ENCODE results near the gene ARGLU1. TPM values are rescaled to one million over a fixed set of nuclear protein-coding genes. Genes with fewer than 3 reads are reported as not detected.

The ARGLU1 gene
- total and polyA plus RNA-seq, 2 experiments from 2014 or later, result 108 to 166 TPM

DNA sequence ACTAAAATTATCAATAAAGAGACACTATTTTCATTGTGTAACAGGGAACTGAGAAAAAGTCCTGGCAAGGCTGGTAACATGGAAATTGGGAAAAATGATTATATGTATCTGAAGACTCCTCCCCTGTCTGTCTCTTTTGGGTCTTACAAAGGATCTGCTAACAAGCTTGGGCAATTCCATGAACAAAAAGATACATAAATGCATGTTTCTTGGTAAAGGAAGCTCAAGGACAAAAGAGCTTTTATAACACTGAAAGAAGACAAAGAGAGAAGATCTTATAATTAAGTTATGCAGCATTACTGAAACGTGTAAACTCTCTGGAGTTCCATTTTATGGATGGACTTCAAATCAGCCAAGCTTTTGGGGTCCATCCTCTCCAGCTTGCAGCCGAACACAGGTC lies 61.7 kb downstream of the ARGLU1 start:
- no peaks in the 10 kb centered on the region for H3K27me3 Mint-ChIP-seq (ENCODE audit: insufficient read depth, low read depth, poor library complexity)
- no peaks in the 10 kb centered on the region for H3K36me3 ChIP-seq (ENCODE audit: insufficient read depth)
- no peaks in the 10 kb centered on the region for H3F3A ChIP-seq (replicated peaks; ENCODE audit: low read depth)
- no peak overlapping the region for H3K27ac ChIP-seq (ENCODE audit: low read depth)
- peaks cover 14% of the 10 kb centered on the region for H3K4me1 Mint-ChIP-seq
- H3K4me2 ChIP-seq, result no peak overlapping the region
- ATAC-seq, result no peak
- no peak overlapping the region for H3K27ac Mint-ChIP-seq
- no peak for DNase-seq (ENCODE audit: low spot score)
- TF ChIP-seq STAT1 (IDR thresholded peaks at IDR 0.05; ENCODE audit: unreplicated experiment), result no peak
- TF ChIP-seq, protein P1, sequence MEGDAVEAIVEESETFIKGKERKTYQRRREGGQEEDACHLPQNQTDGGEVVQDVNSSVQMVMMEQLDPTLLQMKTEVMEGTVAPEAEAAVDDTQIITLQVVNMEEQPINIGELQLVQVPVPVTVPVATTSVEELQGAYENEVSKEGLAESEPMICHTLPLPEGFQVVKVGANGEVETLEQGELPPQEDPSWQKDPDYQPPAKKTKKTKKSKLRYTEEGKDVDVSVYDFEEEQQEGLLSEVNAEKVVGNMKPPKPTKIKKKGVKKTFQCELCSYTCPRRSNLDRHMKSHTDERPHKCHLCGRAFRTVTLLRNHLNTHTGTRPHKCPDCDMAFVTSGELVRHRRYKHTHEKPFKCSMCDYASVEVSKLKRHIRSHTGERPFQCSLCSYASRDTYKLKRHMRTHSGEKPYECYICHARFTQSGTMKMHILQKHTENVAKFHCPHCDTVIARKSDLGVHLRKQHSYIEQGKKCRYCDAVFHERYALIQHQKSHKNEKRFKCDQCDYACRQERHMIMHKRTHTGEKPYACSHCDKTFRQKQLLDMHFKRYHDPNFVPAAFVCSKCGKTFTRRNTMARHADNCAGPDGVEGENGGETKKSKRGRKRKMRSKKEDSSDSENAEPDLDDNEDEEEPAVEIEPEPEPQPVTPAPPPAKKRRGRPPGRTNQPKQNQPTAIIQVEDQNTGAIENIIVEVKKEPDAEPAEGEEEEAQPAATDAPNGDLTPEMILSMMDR (conservative IDR thresholded peaks at IDR 0.05; ENCODE audit: low read depth in 2 of 2), result no peak
- TF ChIP-seq EZH2 (IDR thresholded peaks at IDR 0.05; ENCODE audit: low read depth, unreplicated experiment), result no peak
- no peak for TF ChIP-seq JUNB (IDR thresholded peaks at IDR 0.05; ENCODE audit: unreplicated experiment)
- TF ChIP-seq NANOG (IDR thresholded peaks at IDR 0.05; ENCODE audit: borderline replicate concordance), result no peak
- TF ChIP-seq POLR2AphosphoS5 (IDR thresholded peaks at IDR 0.05; ENCODE audit: low read depth), result no peak
- TF ChIP-seq, protein P2, sequence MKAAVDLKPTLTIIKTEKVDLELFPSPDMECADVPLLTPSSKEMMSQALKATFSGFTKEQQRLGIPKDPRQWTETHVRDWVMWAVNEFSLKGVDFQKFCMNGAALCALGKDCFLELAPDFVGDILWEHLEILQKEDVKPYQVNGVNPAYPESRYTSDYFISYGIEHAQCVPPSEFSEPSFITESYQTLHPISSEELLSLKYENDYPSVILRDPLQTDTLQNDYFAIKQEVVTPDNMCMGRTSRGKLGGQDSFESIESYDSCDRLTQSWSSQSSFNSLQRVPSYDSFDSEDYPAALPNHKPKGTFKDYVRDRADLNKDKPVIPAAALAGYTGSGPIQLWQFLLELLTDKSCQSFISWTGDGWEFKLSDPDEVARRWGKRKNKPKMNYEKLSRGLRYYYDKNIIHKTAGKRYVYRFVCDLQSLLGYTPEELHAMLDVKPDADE (IDR thresholded peaks at IDR 0.05), result no peak
- TF ChIP-seq, protein P3, sequence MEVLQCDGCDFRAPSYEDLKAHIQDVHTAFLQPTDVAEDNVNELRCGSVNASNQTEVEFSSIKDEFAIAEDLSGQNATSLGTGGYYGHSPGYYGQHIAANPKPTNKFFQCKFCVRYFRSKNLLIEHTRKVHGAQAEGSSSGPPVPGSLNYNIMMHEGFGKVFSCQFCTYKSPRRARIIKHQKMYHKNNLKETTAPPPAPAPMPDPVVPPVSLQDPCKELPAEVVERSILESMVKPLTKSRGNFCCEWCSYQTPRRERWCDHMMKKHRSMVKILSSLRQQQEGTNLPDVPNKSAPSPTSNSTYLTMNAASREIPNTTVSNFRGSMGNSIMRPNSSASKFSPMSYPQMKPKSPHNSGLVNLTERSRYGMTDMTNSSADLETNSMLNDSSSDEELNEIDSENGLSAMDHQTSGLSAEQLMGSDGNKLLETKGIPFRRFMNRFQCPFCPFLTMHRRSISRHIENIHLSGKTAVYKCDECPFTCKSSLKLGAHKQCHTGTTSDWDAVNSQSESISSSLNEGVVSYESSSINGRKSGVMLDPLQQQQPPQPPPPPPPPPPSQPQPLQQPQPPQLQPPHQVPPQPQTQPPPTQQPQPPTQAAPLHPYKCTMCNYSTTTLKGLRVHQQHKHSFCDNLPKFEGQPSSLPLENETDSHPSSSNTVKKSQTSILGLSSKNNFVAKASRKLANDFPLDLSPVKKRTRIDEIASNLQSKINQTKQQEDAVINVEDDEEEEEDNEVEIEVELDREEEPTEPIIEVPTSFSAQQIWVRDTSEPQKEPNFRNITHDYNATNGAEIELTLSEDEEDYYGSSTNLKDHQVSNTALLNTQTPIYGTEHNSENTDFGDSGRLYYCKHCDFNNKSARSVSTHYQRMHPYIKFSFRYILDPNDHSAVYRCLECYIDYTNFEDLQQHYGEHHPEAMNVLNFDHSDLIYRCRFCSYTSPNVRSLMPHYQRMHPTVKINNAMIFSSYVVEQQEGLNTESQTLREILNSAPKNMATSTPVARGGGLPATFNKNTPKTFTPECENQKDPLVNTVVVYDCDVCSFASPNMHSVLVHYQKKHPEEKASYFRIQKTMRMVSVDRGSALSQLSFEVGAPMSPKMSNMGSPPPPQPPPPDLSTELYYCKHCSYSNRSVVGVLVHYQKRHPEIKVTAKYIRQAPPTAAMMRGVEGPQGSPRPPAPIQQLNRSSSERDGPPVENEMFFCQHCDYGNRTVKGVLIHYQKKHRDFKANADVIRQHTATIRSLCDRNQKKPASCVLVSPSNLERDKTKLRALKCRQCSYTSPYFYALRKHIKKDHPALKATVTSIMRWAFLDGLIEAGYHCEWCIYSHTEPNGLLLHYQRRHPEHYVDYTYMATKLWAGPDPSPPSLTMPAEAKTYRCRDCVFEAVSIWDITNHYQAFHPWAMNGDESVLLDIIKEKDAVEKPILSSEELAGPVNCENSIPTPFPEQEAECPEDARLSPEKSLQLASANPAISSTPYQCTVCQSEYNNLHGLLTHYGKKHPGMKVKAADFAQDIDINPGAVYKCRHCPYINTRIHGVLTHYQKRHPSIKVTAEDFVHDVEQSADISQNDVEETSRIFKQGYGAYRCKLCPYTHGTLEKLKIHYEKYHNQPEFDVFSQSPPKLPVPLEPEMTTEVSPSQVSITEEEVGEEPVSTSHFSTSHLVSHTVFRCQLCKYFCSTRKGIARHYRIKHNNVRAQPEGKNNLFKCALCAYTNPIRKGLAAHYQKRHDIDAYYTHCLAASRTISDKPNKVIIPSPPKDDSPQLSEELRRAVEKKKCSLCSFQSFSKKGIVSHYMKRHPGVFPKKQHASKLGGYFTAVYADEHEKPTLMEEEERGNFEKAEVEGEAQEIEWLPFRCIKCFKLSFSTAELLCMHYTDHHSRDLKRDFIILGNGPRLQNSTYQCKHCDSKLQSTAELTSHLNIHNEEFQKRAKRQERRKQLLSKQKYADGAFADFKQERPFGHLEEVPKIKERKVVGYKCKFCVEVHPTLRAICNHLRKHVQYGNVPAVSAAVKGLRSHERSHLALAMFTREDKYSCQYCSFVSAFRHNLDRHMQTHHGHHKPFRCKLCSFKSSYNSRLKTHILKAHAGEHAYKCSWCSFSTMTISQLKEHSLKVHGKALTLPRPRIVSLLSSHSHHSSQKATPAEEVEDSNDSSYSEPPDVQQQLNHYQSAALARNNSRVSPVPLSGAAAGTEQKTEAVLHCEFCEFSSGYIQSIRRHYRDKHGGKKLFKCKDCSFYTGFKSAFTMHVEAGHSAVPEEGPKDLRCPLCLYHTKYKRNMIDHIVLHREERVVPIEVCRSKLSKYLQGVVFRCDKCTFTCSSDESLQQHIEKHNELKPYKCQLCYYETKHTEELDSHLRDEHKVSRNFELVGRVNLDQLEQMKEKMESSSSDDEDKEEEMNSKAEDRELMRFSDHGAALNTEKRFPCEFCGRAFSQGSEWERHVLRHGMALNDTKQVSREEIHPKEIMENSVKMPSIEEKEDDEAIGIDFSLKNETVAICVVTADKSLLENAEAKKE (CRISPR knock-in tag; IDR thresholded peaks at IDR 0.05), result no peak
- no peak for TF ChIP-seq ZNF331 (CRISPR knock-in tag; IDR thresholded peaks at IDR 0.05; ENCODE audit: low read depth)
- TF ChIP-seq EZH2phosphoT487 (IDR thresholded peaks at IDR 0.05; ENCODE audit: unreplicated experiment), result no peak
- no peak for TF ChIP-seq CREB1 (CRISPR knock-in tag; IDR thresholded peaks at IDR 0.05; ENCODE audit: low read depth)
- TF ChIP-seq, protein P4, sequence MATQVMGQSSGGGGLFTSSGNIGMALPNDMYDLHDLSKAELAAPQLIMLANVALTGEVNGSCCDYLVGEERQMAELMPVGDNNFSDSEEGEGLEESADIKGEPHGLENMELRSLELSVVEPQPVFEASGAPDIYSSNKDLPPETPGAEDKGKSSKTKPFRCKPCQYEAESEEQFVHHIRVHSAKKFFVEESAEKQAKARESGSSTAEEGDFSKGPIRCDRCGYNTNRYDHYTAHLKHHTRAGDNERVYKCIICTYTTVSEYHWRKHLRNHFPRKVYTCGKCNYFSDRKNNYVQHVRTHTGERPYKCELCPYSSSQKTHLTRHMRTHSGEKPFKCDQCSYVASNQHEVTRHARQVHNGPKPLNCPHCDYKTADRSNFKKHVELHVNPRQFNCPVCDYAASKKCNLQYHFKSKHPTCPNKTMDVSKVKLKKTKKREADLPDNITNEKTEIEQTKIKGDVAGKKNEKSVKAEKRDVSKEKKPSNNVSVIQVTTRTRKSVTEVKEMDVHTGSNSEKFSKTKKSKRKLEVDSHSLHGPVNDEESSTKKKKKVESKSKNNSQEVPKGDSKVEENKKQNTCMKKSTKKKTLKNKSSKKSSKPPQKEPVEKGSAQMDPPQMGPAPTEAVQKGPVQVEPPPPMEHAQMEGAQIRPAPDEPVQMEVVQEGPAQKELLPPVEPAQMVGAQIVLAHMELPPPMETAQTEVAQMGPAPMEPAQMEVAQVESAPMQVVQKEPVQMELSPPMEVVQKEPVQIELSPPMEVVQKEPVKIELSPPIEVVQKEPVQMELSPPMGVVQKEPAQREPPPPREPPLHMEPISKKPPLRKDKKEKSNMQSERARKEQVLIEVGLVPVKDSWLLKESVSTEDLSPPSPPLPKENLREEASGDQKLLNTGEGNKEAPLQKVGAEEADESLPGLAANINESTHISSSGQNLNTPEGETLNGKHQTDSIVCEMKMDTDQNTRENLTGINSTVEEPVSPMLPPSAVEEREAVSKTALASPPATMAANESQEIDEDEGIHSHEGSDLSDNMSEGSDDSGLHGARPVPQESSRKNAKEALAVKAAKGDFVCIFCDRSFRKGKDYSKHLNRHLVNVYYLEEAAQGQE (IDR thresholded peaks at IDR 0.05; ENCODE audit: unreplicated experiment), result no peak
- no peak for TF ChIP-seq ZNF114 (CRISPR knock-in tag; IDR thresholded peaks at IDR 0.05)
- H4K20me1 ChIP-seq (replicated peaks; ENCODE audit: insufficient read depth), result no peaks in the 10 kb centered on the region
- no peak overlapping the region for H3K4me3 Mint-ChIP-seq
- no peaks in the 10 kb centered on the region for H3K27me3 ChIP-seq (ENCODE audit: insufficient read depth)
- peaks cover 11% of the 10 kb centered on the region; the same call in 2 of the 3 replicates for H3K36me3 Mint-ChIP-seq (ENCODE audit: low read depth)
- H3K9me3 Mint-ChIP-seq, result no peaks in the 10 kb centered on the region
- H3K79me2 ChIP-seq (replicated peaks; ENCODE audit: insufficient read depth), result peaks cover 52% of the 10 kb centered on the region
- peaks cover 20% of the 10 kb centered on the region for H3K4me1 ChIP-seq (ENCODE audit: insufficient read depth)
- no peak overlapping the region for H3K4me3 ChIP-seq
- no peak overlapping the region for H2AFZ ChIP-seq
- no peaks in the 10 kb centered on the region for H3K9me2 ChIP-seq (ENCODE audit: insufficient read depth)

Measured in GM23338 (cell line).